Stimulated activated naive B cell treated with anti-CD40 and anti-IgM and Interleukin-4, amounts not matched to agents 10 μg/mL and 1 μg/mL and 100 μg/mL, for 72 hours (primary cell): ENCODE results near the gene SCN8A.
A peak's percentile ranks its signal among the peaks of the same experiment; 100 is the strongest.
"Not testable (repeated sequence)": the region's sequence is repeated elsewhere in the genome, so short reads cannot be mapped to it uniquely, and the experiment has no call there.

Source experiments
- ATAC-seq, 2 donors: fragments of 150-1000 bp; cut with Tn5 transposase; replicated peaks; 2 replicates each; pipeline ENCODE4 v1.10.0; 2021; ENCODE audit warnings: moderate library complexity in 1 of 2
- DNase-seq: peaks from one replicate; pipeline ENCODE4 v3.0.0; 2021
- H3K27ac Mint-ChIP-seq: one replicate; pipeline ENCODE4 v1.8.0; 2022; ENCODE audit warnings: mild to moderate bottlenecking, mixed read lengths
- H3K27me3 Mint-ChIP-seq, 2 donors: one replicate each; pipeline ENCODE4 v1.8.0; 2022; ENCODE audit warnings: mixed read lengths in 2 of 2
- H3K36me3 Mint-ChIP-seq, 2 donors: one replicate each; pipeline ENCODE4 v1.8.0; 2022; ENCODE audit warnings: mixed read lengths in 2 of 2, mild to moderate bottlenecking in 1 of 2
- H3K4me1 Mint-ChIP-seq, 2 donors: one replicate each; pipeline ENCODE4 v1.8.0; 2022; ENCODE audit warnings: mixed read lengths in 2 of 2, mild to moderate bottlenecking in 1 of 2
- H3K4me3 Mint-ChIP-seq, 2 donors: one replicate each; pipeline ENCODE4 v1.8.0; 2022; ENCODE audit warnings: mild to moderate bottlenecking in 2 of 2, mixed read lengths in 2 of 2, moderate library complexity in 1 of 2
- H3K9me3 Mint-ChIP-seq, 2 donors: one replicate each; pipeline ENCODE4 v1.8.0; 2022; ENCODE audit warnings: mixed read lengths in 2 of 2, mild to moderate bottlenecking in 1 of 2

SCN8A gene

GRCh38 chr12:51591016-51591901 is at the start of gene SCN8A:
Gene SCN8A (plus strand): TSS chr12:51591233. CDS start chr12:51662818, 71,585 bp downstream.
- no peaks in the 10 kb centered on the region for H3K36me3 Mint-ChIP-seq
- H3K4me1 Mint-ChIP-seq = peaks cover 15 to 24% of the 10 kb centered on the region in 2 donors
- H3K27ac Mint-ChIP-seq = peak within 1 kb of the TSS; percentile 56
- no peak for DNase-seq
- peak; percentile 67 to 68 for ATAC-seq
- H3K4me3 Mint-ChIP-seq = peak within 1 kb of the TSS; percentile 87 to 88
- H3K27me3 Mint-ChIP-seq = peaks cover 52 to 66% of the 10 kb centered on the region in 2 donors
- H3K9me3 Mint-ChIP-seq = no peaks in the 10 kb centered on the region

GRCh38 chr12:51546097-51546496 is 44.9 kb upstream of the SCN8A start:
- ATAC-seq = no peak
- peaks cover 26 to 33% of the 10 kb centered on the region in 2 donors for H3K27me3 Mint-ChIP-seq
- no peak overlapping the region for H3K4me3 Mint-ChIP-seq
- H3K27ac Mint-ChIP-seq = no peak overlapping the region
- no peaks in the 10 kb centered on the region for H3K4me1 Mint-ChIP-seq
- DNase-seq = no peak
- H3K36me3 Mint-ChIP-seq = peaks cover 2 to 3% of the 10 kb centered on the region in 2 donors
- H3K9me3 Mint-ChIP-seq = peaks cover 3% of the 10 kb centered on the region in 2 donors

GRCh38 chr12:51547606-51548005 is 43.4 kb upstream of the SCN8A start:
- no peak overlapping the region for H3K4me3 Mint-ChIP-seq
- DNase-seq (no peak), ATAC-seq (no peak)
- no peak overlapping the region for H3K27ac Mint-ChIP-seq
- H3K4me1 Mint-ChIP-seq = no peaks in the 10 kb centered on the region
- H3K9me3 Mint-ChIP-seq = peaks cover 3% of the 10 kb centered on the region in 2 donors
- H3K27me3 Mint-ChIP-seq = peaks cover 26 to 32% of the 10 kb centered on the region in 2 donors
- H3K36me3 Mint-ChIP-seq = peaks cover 2 to 3% of the 10 kb centered on the region in 2 donors

GRCh38 chr12:51548241-51548640 is 42.8 kb upstream of the SCN8A start:
- Mint-ChIP-seq H3K36me3 (peaks cover 2 to 3% of the 10 kb centered on the region in 2 donors), H3K4me3 (no peak overlapping the region), H3K4me1 (no peaks in the 10 kb centered on the region), H3K27ac (no peak overlapping the region), H3K27me3 (peaks cover 26 to 35% of the 10 kb centered on the region in 2 donors), H3K9me3 (peaks cover 3% of the 10 kb centered on the region in 2 donors)
- no peak for ATAC-seq
- no peak for DNase-seq

- H3K4me3 Mint-ChIP-seq = no peak overlapping the region
- H3K27ac Mint-ChIP-seq = no peak overlapping the region
- no peaks in the 10 kb centered on the region for H3K4me1 Mint-ChIP-seq
- DNase-seq (no peak), ATAC-seq (no peak)
- H3K36me3 Mint-ChIP-seq = no peaks in the 10 kb centered on the region
- peaks cover 0 to 3% of the 10 kb centered on the region in 2 donors for H3K9me3 Mint-ChIP-seq
- peaks cover 25 to 37% of the 10 kb centered on the region in 2 donors for H3K27me3 Mint-ChIP-seq
Measured at GRCh38 chr12:51549637-51550036, 41.4 kb upstream of the SCN8A start.

GRCh38 chr12:51568271-51569032 is 22.6 kb upstream of the SCN8A start:
- DNase-seq, H3K4me1 Mint-ChIP-seq, H3K36me3 Mint-ChIP-seq, H3K27ac Mint-ChIP-seq, ATAC-seq, H3K9me3 Mint-ChIP-seq, H3K4me3 Mint-ChIP-seq: not testable (repeated sequence)
- peaks cover 19 to 26% of the 10 kb centered on the region in 2 donors for H3K27me3 Mint-ChIP-seq

- H3K4me1 Mint-ChIP-seq = no peaks in the 10 kb centered on the region
- H3K27ac Mint-ChIP-seq = no peak overlapping the region
- H3K9me3 Mint-ChIP-seq = peaks cover 3 to 5% of the 10 kb centered on the region in 2 donors
- DNase-seq (no peak), ATAC-seq (no peak)
- peaks cover 2% of the 10 kb centered on the region in 2 donors for H3K36me3 Mint-ChIP-seq
- peaks cover 36 to 51% of the 10 kb centered on the region in 2 donors for H3K27me3 Mint-ChIP-seq
- H3K4me3 Mint-ChIP-seq = no peak overlapping the region
Measured at GRCh38 chr12:51579321-51579850, 11.6 kb upstream of the SCN8A start.

GRCh38 chr12:51589060-51589459 is 2.0 kb upstream of the SCN8A start:
- Mint-ChIP-seq H3K4me3 (no peak overlapping the region), H3K36me3 (no peaks in the 10 kb centered on the region), H3K9me3 (no peaks in the 10 kb centered on the region), H3K4me1 (peaks cover 15 to 24% of the 10 kb centered on the region in 2 donors), H3K27me3 (peaks cover 64 to 84% of the 10 kb centered on the region in 2 donors), H3K27ac (no peak overlapping the region)
- DNase-seq (no peak), ATAC-seq (no peak)

GRCh38 chr12:51589557-51590176 is 1.4 kb upstream of the SCN8A start:
- peaks cover 64 to 79% of the 10 kb centered on the region in 2 donors for H3K27me3 Mint-ChIP-seq
- H3K4me1 Mint-ChIP-seq = peaks cover 15 to 24% of the 10 kb centered on the region in 2 donors
- no peak for DNase-seq
- H3K4me3 Mint-ChIP-seq = peak overlapping the region; percentile 85 to 88
- H3K9me3 Mint-ChIP-seq = no peaks in the 10 kb centered on the region
- H3K27ac Mint-ChIP-seq = peak overlapping the region; percentile 31
- H3K36me3 Mint-ChIP-seq = no peaks in the 10 kb centered on the region
- no peak for ATAC-seq

GRCh38 chr12:51590347-51591015 is 552 bp upstream of the SCN8A start:
- peak overlapping the region; percentile 56 for H3K27ac Mint-ChIP-seq
- peaks cover 57 to 71% of the 10 kb centered on the region in 2 donors for H3K27me3 Mint-ChIP-seq
- peak overlapping the region; percentile 85 to 88 for H3K4me3 Mint-ChIP-seq

GRCh38 chr12:51592034-51592705 is 1.1 kb downstream of the SCN8A start:
- Mint-ChIP-seq H3K27ac (no peak overlapping the region), H3K9me3 (no peaks in the 10 kb centered on the region), H3K27me3 (peaks cover 54 to 66% of the 10 kb centered on the region in 2 donors), H3K4me3 (peak overlapping the region; percentile 87), H3K4me1 (peaks cover 15 to 24% of the 10 kb centered on the region in 2 donors), H3K36me3 (no peaks in the 10 kb centered on the region)
- DNase-seq (no peak), ATAC-seq (no peak)

More at GRCh38 chr12:51590347-51591015, 552 bp upstream of the SCN8A start:
- Mint-ChIP-seq H3K9me3 (no peaks in the 10 kb centered on the region), H3K36me3 (no peaks in the 10 kb centered on the region), H3K4me1 (peaks cover 15 to 24% of the 10 kb centered on the region in 2 donors)
- DNase-seq (peak; percentile 58), ATAC-seq (peak; percentile 92 to 93)

GRCh38 chr12:51593021-51593420 is 2.0 kb downstream of the SCN8A start:
- Mint-ChIP-seq H3K27me3 (peaks cover 50 to 61% of the 10 kb centered on the region in 2 donors), H3K9me3 (no peaks in the 10 kb centered on the region), H3K4me1 (peaks cover 15 to 24% of the 10 kb centered on the region in 2 donors), H3K36me3 (no peaks in the 10 kb centered on the region), H3K4me3 (no peak overlapping the region), H3K27ac (no peak overlapping the region)
- DNase-seq (no peak), ATAC-seq (no peak)

GRCh38 chr12:51593539-51593938 is 2.5 kb downstream of the SCN8A start:
- Mint-ChIP-seq H3K27me3 (peaks cover 46 to 63% of the 10 kb centered on the region in 2 donors), H3K4me1 (peaks cover 15 to 24% of the 10 kb centered on the region in 2 donors), H3K36me3 (no peaks in the 10 kb centered on the region), H3K4me3 (no peak overlapping the region), H3K27ac (no peak overlapping the region), H3K9me3 (no peaks in the 10 kb centered on the region)
- ATAC-seq (no peak), DNase-seq (no peak)
